NOMO-1 treated with dmso at 0.1 percent for 144 hours (cell line): ENCODE results near the gene RXFP4.
"Not testable (repeated sequence)": the region's sequence is repeated elsewhere in the genome, so short reads cannot be mapped to it uniquely, and the experiment has no call there.

ENCODE experiments used
- DNase-seq: peaks from one replicate; lab custom pipeline; 2025; ENCODE audit not compliant: unreplicated experiment; lab: John Stamatoyannopoulos, UW

RXFP4 gene

GRCh38 chr1:155976913-155977689 is 35.7 kb downstream of the RXFP4 start:
- DNase-seq, result no peak

GRCh38 chr1:155977690-155978324 is 36.4 kb downstream of the RXFP4 start:
- DNase-seq, result no peak

- peak; percentile 98 for DNase-seq
Observed at GRCh38 chr1:155978325-155978972, 37.0 kb downstream of the RXFP4 start, which contains the start of gene ARHGEF2. Gene ARHGEF2, minus strand, starts transcription at chr1:155978547. Its CDS starts 120 bp downstream, at chr1:155978427.

GRCh38 chr1:155978973-155979429 is 37.6 kb downstream of the RXFP4 start:
- DNase-seq, result peak; percentile 39

- DNase-seq, result no peak
Observed at GRCh38 chr1:155979597-155980343, 38.3 kb downstream of the RXFP4 start.

GRCh38 chr1:155981266-155982088 is 40.0 kb downstream of the RXFP4 start:
- DNase-seq, result peak; percentile 62

- DNase-seq, result no peak
Observed at GRCh38 chr1:155982106-155982505, 40.7 kb downstream of the RXFP4 start.

- DNase-seq, result no peak
Observed at GRCh38 chr1:155983191-155984024, 42.0 kb downstream of the RXFP4 start.

- DNase-seq, result no peak
Observed at GRCh38 chr1:155984341-155984740, 42.9 kb downstream of the RXFP4 start.

GRCh38 chr1:155984903-155985645 is 43.6 kb downstream of the RXFP4 start:
- DNase-seq, result not testable (repeated sequence)

- DNase-seq, result peak; percentile 63
Observed at GRCh38 chr1:155989242-155990004, 48.0 kb downstream of the RXFP4 start.

- DNase-seq, result peak; percentile 31
Observed at GRCh38 chr1:155990005-155990739, 48.7 kb downstream of the RXFP4 start.
